Measurements from ENCODE around the gene SYTL5. TPM values are rescaled to one million over a fixed set of nuclear protein-coding genes. Genes with fewer than 3 reads are reported as not detected.

SYTL5 gene
- total RNA-seq, 1 donor from 2014 or later: 2.4 TPM

DNA sequence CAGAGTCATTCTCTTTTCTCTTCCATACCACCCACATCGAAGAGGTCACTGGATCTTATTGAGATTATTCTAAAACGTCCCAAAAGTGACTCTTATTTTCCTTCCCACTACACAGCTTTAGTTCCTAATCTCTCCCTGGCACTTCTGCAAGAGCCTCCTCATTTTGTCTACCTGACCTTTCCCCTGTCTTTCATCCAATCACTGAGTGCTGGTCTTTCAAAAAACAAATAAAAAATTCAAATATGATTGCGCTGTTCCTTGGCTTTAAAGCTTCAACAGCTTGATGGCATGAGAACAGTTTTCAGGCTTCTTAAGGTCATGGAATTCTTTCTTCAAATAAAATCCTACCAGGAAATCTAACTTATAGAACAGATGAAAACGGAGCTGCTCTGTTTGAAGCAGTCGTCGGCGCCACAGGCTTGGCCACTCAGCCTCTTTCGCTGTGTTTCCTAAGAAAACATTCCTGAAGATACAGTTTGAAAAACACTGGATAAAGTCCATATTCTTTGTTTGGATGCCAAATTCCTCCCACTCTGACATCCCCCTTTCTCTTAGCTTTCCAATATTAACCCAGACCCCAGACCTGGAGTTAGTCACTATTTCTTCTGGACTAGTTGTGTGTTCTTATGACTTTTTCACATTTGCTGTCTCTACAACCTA lies 12.5 kb downstream of the SYTL5 start:
- no peak for DNase-seq (ENCODE audit: low spot score)

DNA sequence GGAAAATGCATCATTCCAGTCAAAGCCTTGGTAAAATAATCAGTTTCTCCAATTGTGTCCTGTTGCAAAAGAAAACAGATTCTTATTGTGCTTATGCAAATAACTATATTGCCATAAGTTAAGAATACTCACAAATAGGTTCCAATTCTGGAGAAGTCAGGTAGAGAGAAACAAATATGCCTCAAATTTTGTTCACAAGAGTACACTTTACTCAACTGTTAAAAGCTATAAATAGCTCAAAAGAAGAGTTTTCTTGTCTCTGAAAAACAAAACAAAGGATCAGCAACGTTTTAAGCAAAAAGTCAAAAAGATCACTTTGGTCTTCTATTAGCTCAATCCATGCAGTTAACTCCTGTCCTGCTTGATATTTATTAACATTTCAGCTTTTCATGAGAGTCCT lies 21.9 kb downstream of the SYTL5 start:
- no peak for DNase-seq (ENCODE audit: low spot score)
- ATAC-seq: no peak

More for the DNA sequence above, 12.5 kb downstream of the SYTL5 start:
- peak; percentile 80 for ATAC-seq

DNA sequence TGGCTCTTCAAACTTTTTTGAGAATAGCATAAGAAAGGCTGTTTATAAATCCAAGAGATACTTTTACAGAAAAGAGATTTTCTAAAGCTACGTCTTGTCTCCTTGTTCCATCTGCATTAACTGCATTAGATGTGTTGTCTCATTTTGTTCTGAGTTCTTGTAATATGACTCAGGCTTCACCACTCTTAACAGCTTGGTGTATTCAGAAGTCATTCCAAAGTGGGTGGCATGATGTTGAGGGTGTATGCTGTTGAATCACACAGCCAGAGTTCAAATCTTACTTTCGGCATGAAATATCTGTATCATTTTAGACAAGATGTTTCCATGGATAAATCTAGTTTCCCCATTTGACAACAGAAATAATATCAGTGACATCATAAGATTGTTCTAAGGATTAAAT lies 30.1 kb downstream of the SYTL5 start:
- no peak for ATAC-seq
- no peak for DNase-seq (ENCODE audit: low spot score)

DNA sequence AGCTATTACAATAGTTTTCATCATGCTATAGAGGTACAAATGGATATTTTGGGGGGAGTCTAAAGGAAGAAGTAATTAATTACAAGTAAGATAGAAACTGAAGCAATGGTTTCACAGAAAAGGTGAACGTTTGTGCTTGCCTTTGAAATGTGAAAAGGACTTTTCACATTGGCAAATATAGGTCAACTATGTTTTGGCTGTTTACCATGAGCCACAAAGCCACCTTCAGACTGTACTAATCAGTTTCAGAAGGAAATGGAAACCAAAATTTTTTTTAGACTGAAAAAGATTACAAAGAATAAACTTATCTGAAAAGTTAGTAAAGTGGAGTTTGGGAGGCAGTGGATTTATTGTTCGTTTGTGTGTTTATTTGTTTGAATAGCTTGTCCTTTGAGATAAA lies 32.1 kb downstream of the SYTL5 start:
- ATAC-seq: no peak

DNA sequence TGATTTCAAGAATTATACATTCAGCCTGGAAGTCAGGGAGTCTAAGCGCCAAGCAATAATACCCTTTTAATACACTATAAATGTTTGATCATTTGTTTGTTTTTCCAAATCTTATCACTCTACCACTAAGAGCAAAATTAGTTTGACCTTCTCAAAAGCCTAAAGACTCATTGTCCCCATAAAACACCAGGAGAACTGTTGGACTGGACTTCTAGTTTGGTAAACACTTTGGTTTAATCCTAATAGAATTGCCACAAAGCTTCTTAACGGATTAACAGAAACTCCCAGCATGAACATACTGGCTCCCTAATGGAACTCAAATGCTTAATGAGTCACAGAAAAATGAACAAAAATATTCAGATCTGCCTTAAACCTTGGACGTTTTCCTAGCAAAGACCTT lies 34.9 kb downstream of the SYTL5 start:
- DNase-seq (ENCODE audit: low spot score) (no peak), ATAC-seq (no peak)

More for the DNA sequence above, 32.1 kb downstream of the SYTL5 start:
- no peak for DNase-seq (ENCODE audit: low spot score)

DNA sequence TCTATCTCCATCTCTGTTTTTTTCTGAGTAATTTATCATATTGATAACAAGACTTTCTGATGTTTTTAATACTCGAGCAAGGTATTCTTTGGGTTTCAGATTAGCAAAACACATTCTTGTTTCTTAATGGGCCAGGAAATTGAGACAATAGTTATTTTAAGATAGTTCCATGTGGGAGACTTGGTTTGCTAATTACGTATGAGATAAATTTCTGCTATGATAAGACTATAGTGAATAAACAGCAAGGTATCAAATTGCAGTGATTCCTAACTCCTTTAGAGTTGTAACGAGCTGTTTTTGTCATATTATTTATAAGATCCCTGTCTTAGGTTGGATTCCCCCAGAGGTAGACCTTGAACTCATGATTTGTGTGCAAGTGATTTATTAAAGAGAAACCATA lies 38.3 kb downstream of the SYTL5 start:
- DNase-seq (ENCODE audit: low spot score): no peak
- no peak for ATAC-seq

DNA sequence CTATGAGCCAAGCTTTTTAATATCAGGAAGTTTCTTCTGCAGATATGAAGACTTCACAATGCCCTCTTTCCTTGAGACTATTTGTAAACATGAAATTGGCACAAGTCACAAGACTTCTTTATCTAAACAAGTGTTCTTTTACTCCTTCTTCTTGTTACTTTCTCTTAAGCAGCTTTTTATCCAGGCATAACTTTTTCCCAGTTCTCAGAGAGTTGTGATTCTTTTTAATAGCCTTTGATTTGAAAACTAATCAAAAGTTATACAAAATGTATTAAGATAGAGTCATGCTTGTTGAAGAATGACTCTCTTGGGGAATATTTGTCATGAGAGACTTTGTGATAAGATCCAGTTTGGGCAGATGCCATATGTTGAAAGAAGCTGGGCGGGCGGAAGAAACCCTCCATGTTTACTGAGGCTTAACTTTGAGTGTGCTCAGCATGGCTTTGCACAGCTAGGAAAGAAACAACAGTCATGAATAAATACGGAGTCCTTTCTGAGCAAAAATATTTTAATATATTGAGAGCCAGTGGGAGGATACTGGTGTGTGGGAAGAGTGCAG lies 39.3 kb downstream of the SYTL5 start:
- ATAC-seq (no peak), DNase-seq (ENCODE audit: low spot score) (no peak)

DNA sequence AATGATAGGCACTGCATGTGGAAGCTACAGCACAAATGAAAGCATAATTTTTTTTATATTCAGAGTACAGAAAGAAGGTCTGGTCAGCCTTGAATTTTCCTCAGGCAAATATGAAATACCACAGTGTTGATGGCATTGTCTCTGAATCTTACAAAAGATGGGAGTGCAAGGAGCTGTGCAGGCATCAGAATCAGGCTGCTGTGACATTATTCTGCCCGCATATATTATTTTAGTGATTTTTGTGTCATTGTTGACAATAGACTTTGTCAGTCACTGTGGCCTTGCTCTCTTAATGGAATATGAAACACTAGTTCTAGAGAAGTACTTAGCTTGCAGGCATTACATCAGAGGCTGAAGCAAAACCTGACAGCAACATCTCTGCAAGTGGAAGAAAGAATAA lies 42.5 kb downstream of the SYTL5 start:
- ATAC-seq (no peak), DNase-seq (ENCODE audit: low spot score) (no peak)

DNA sequence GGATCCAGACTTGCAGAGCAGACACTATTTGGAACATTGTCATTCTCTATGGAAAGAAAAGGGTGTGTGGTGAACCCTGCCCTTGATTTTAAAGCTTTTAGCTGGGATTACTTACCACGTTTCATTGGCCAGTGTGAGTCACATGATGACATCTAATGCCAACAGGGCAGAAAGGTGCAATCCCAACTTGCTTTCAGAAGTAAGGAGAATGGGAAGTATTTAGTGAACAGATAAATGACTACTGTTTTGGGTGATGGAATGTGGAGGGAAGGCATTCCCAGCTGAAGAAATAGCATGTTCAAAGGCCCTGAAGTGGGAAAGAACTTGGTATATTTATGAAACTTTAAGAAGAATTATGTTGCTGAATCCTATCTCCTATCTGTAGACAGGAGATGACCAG lies 44.5 kb downstream of the SYTL5 start:
- ATAC-seq: no peak
- no peak for DNase-seq (ENCODE audit: low spot score)

DNA sequence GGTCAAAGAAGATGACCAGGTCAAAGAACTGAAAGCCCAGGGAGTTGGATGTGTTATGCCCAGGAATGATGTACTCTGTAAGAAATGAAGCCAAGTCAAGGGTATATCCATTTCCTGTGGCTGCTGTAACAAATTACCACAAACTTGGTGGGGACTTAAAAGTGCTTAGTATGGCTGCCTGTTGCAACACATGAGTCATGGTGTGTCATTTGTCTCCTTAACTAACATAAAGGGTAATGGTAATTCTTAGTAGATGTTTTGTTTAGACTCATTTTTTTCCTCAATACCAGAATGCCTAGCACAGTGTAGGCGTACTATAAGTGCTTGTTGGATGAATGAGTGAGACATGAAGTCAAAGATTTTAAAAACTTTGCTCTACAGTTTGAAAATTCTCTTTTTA lies 45.7 kb downstream of the SYTL5 start:
- no peak for ATAC-seq
- no peak for DNase-seq (ENCODE audit: low spot score)

DNA sequence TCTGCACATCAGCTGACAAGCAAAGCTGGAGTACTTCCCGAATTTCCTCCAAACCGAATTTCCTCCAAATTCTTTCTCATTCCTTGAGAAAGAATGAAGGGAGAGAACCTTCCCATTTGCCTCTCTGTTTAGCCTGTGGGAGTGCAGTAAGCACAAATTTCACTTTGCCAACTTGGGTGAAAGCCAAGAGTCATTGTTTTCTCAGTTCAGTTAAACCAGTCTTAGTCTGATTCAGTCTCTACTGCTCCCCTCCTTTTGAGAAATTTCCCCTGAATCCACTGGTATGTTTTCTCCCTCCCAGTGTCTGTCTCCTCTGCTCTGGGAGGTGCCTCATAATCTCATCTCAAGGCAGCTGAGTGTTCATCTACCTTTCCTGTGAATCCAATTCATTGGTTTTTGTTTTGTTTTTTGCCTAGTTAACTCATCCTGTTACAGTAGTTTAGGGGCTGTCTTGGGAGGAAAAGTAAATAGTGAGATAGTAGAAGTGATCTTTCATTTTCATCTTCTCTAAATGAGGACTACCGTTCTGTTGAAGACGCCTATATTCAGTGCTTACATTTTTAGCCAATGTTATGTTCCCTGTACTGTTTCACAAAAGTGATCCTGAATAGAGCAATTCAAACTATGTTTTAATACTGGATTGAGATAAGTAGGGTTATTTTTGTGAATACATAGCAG lies 49.0 kb downstream of the SYTL5 start:
- no peak for DNase-seq (ENCODE audit: low spot score)

DNA sequence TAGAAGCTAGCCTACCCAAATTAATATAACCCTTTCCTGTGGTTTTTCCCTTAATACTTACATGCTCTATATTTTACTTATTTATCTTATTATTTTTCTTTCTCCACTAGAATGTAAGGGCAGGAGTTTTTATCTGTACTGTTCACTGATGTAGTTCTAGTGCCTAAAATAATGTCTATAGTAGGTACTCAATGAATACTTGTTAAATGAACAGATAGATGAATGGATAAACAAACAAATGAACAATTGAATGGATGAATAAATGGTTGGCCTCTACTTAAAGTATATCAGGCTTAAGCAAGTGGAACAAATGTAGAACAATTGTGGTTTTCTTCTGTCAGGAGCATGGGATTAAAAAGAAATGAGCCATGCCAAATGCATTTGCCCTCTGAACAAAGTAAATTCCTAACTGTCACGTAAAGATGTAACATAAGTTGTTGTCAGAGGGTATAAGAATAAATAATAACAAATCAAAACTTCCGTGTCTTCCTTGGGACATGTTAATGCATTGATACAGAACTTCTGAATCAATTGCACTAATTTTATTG lies 54.1 kb downstream of the SYTL5 start:
- ATAC-seq (no peak), DNase-seq (ENCODE audit: low spot score) (no peak)

More for the DNA sequence above, 49.0 kb downstream of the SYTL5 start:
- ATAC-seq: peak; percentile 58

DNA sequence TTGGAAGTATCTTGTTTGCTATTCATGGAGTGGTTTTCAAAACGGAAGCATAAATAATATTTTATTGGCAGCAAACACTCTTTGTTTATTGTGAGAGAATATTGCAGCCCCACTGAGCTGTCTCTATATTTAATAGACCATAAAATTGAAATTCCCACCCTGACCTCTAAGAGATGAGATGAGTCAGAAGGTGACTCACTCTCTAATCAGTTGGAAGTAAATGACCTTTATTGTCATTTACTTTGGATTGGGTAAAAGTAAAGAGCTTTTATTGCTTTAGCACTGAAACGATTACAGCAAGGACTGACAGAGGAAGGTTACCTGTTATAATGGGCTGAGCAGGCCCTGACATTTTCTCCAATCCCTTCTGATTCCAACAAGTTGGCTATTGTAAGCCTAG lies 55.0 kb downstream of the SYTL5 start:
- DNase-seq (ENCODE audit: low spot score) (no peak), ATAC-seq (no peak)

DNA sequence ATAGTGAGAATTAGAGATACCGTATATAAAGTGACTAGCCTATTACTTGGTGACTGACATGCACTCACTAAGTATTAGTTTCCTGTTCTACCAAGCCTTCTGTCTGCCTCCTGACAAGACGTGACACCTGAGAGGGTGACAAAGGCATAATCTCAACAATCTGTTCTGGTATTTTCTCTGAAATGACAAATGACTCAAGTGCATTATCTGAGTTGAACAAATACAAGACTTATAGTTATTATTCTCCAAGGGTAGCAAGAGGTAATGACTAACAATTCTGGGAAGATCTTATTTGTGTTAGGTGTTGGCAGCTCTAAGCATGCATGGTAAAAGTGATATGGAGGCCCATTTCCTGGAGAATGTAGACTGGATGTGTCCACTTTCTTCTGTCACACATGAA lies 60.6 kb downstream of the SYTL5 start:
- DNase-seq (ENCODE audit: low spot score) (no peak), ATAC-seq (no peak)

DNA sequence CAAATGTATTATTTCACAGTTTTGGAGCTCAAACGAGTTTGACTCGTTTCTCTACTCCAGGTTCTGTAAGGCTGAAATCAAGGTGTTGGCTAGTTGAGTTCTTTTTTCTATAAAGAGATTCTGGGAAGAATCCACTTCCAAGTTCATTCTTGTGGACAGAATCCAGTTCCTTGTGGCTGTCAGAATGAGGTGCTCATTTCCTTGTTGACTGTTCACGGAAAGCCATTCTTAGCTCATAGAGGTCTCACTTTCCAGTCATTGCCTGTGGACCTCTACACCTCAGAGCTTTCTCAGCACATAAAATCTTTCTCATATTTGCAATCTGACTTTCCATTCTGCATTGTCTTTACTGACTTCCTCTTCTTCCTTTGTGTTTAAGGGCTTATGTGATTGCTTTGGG lies 62.9 kb downstream of the SYTL5 start:
- no peak for DNase-seq (ENCODE audit: low spot score)
- ATAC-seq: no peak

DNA sequence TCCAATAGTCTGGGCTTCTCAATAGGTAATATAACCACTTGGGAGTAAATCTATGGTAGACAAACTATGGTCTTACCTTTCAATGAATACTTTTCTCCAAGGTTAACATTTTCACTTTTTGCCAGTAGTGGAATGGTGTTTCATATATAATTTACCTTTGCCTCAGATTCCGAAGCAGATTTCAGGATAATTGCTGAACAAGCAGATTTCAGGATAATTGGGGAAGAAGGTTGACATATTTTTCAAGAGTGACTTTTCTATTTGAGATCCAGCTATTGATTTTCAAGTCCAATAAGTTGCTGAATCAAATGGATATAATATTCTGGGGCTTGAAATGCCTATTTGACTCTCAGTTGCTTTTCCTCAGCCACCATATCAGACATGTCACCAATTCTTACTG lies 63.6 kb downstream of the SYTL5 start:
- ATAC-seq (no peak), DNase-seq (ENCODE audit: low spot score) (no peak)

DNA sequence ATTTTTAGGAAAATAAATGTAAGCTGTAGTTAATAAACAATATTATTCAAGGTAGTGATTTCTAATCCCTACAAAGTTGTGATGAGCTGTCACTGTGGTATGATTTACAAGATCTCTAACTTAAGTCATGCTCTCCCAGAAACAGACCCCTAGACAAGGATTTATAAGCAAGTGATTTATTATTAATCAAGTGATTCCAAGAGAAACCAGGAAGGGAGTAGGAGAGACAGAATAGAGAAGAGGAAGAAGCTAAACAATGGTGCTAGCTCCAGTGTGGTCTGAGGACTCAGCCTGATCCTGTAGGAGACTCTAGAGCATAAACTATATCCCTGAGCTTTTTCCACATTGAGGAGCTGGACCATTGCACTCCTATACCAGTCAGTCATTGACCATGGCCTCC lies 73.1 kb downstream of the SYTL5 start:
- no peak for DNase-seq (ENCODE audit: low spot score)
- ATAC-seq: no peak

DNA sequence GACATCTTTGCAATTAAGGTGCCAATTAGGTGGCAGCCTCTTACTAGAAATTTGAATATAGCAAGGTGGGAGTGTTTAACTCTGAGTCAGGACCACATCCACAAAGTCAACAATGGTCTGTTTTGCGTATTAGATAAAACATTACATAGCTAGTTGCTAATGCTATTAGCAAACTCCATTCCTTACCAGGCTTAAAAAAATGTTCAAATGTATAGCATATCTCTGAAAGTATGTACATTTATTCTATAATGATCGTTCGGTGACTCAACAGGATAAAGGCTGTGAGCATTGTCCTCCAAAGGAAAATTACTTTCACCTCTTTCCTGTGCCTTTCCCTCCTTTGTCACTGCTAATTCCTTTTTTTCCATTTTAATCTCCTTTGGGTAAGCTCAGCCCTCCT lies 74.5 kb downstream of the SYTL5 start:
- DNase-seq (ENCODE audit: low spot score): no peak
- ATAC-seq: no peak

DNA sequence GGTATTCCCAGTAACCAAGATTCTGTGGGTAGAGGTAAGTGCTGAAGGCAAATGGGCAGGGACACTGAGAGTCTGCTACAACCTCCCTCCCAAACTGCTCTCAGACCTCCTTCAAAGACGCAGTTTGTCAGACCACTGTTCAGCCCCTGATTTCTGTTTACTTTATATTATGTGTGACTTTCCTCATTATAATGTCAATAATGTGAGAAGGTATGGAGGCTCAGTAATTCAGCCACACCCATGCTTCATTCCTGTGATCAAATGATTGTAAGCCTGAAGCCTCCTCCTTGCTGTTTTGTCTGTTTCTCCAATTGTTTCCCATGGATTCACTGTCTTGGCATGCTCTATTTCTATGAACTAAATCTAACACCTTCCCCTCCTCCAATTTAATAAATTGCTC lies 75.6 kb downstream of the SYTL5 start:
- DNase-seq (ENCODE audit: low spot score) (no peak), ATAC-seq (no peak)

DNA sequence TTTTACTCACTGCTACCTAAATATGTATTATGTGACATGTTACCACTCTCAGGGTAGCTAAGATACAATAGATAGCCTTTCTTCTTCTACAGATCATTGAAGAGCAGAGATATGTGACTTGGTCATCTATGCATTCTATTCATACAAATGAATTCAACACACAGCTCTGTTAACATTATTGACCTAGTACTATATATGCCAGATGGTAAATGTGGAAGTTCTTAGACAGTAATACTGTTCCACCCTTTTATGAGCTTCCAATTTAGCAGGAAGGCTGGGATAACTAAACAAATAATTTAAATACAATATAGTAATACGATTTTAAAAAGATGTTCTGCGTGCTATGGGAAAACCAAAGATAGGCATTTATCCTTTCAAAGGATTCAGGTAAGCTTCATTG lies 76.0 kb downstream of the SYTL5 start:
- no peak for ATAC-seq

DNA sequence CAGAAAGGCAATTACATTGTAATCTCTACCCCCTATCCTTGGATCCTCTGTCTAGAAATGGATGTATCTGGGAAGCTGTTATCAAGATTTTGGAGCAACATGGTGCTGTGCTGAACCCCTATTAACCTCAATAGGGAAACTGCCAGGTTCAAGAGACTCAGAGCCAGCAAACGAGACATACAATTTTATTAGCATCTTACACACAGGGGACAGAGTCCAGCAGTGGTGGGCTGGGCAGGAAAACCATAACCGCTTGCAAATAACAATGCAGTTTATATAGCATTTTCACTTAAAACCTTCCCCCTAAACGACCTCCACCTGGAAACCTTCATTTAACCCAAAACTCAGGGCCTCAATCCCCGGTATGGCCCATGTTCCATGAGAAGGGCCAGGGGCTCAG lies 79.5 kb downstream of the SYTL5 start:
- ATAC-seq (no peak), DNase-seq (ENCODE audit: low spot score) (no peak)

More for the DNA sequence above, 76.0 kb downstream of the SYTL5 start:
- DNase-seq (ENCODE audit: low spot score): no peak
